NB4 (cell line): ENCODE data around the gene KIF3A.

ENCODE experiments used
- DNase-seq: peaks from one replicate; pipeline ENCODE4 v3.0.0; 2010; ENCODE audit warnings: low read depth
- H3K4me3 ChIP-seq: one replicate; pipeline ENCODE4 v1.5.1; 2011; ENCODE audit warnings: mild to moderate bottlenecking, low read depth, low read length, moderate library complexity
- CTCF ChIP-seq: IDR thresholded peaks from one replicate; pipeline ENCODE4 v1.5.1; 2012; ENCODE audit warnings: low read depth, low read length
- MAX ChIP-seq: IDR thresholded peaks from 2 replicates; pipeline ENCODE4 v1.6.1; 2011; ENCODE audit warnings: low read depth, low read length
- MYC ChIP-seq: IDR thresholded peaks from 2 replicates; pipeline ENCODE4 v1.6.1; 2011; ENCODE audit warnings: low read depth, low read length
- POLR2A ChIP-seq: IDR thresholded peaks from 2 replicates; pipeline ENCODE4 v1.6.1; 2011; ENCODE audit warnings: mild to moderate bottlenecking; ENCODE audit not compliant: insufficient read length; ENCODE audit errors: extremely low read depth

Gene KIF3A

GRCh38 chr5:132754111-132754510 lies 16.8 kb upstream of the KIF3A start:
- no peak for DNase-seq
- TF ChIP-seq POLR2A: no peak
- no peak for TF ChIP-seq MAX

GRCh38 chr5:132753135-132753987 lies 16.0 kb upstream of the KIF3A start:
- no peak overlapping the region for H3K4me3 ChIP-seq
- peak; percentile 9 for TF ChIP-seq CTCF
- TF ChIP-seq MAX: no peak
- TF ChIP-seq MYC: no peak
- DNase-seq: peak; percentile 20

More at GRCh38 chr5:132754111-132754510, 16.8 kb upstream of the KIF3A start:
- H3K4me3 ChIP-seq: no peak overlapping the region

GRCh38 chr5:132752581-132753125 lies 15.3 kb upstream of the KIF3A start:
- TF ChIP-seq MYC: no peak
- TF ChIP-seq MAX: no peak
- no peak for TF ChIP-seq POLR2A
- TF ChIP-seq CTCF: no peak
- no peak for DNase-seq

GRCh38 chr5:132751971-132752580 lies 14.7 kb upstream of the KIF3A start:
- no peak for TF ChIP-seq MYC
- TF ChIP-seq MAX: no peak
- TF ChIP-seq POLR2A: no peak
- no peak for TF ChIP-seq CTCF
- H3K4me3 ChIP-seq: no peak overlapping the region
- DNase-seq: no peak

More at GRCh38 chr5:132752581-132753125, 15.3 kb upstream of the KIF3A start:
- no peak overlapping the region for H3K4me3 ChIP-seq

- TF ChIP-seq CTCF: no peak
- no peak for TF ChIP-seq POLR2A
- no peak for TF ChIP-seq MYC
- no peak for TF ChIP-seq MAX
- H3K4me3 ChIP-seq: no peak overlapping the region
- no peak for DNase-seq
Measured at GRCh38 chr5:132751444-132751843, 14.1 kb upstream of the KIF3A start.
